MM.1S (cell line): ENCODE data around the gene PTCHD4.

Source experiments
- DNase-seq: peaks from one replicate; pipeline ENCODE4 v3.0.0-alpha.2; 2015
- H2AFZ ChIP-seq: fragments of 300-600 bp; sonication (generic); 2 replicates; pipeline ENCODE4 v1.6.0; 2016; ENCODE audit warnings: antibody characterized with exemption, low read length
- H3F3A ChIP-seq: fragments of 300-600 bp; sonication (generic); 2 replicates; pipeline ENCODE4 v1.6.1; 2016; ENCODE audit warnings: mild to moderate bottlenecking, antibody characterized with exemption, low read length, moderate library complexity, mixed read lengths; ENCODE audit not compliant: insufficient read depth
- H3K27ac ChIP-seq: fragments of 300-600 bp; sonication (generic); 2 replicates; pipeline ENCODE4 v1.5.1; 2016; ENCODE audit warnings: mild to moderate bottlenecking, low read length
- H3K27me3 ChIP-seq: fragments of 300-600 bp; sonication (generic); replicated peaks from 2 replicates; pipeline ENCODE4 v1.6.0; 2016; ENCODE audit warnings: low read length; ENCODE audit not compliant: insufficient read depth
- H3K36me3 ChIP-seq: fragments of 300-600 bp; sonication (generic); replicated peaks from 2 replicates; pipeline ENCODE4 v1.6.1; 2016; ENCODE audit warnings: mild to moderate bottlenecking, low read length, mixed read lengths; ENCODE audit not compliant: insufficient read depth
- H3K4me1 ChIP-seq: fragments of 300-600 bp; sonication (generic); 2 replicates; pipeline ENCODE4 v1.6.1; 2016; ENCODE audit warnings: low read length, mixed read lengths
- H3K4me2 ChIP-seq: fragments of 300-600 bp; sonication (generic); 2 replicates; pipeline ENCODE4 v1.6.0; 2016; ENCODE audit warnings: low read depth, low read length
- H3K4me3 ChIP-seq: fragments of 300-600 bp; sonication (generic); 2 replicates; pipeline ENCODE4 v1.5.1; 2016; ENCODE audit warnings: low read length, mixed read lengths
- H3K79me2 ChIP-seq: fragments of 300-600 bp; sonication (generic); 2 replicates; pipeline ENCODE4 v1.6.1; 2016; ENCODE audit warnings: mixed run types, low read length, mixed read lengths
- H3K9ac ChIP-seq: fragments of 300-600 bp; sonication (generic); 2 replicates; pipeline ENCODE4 v1.6.1; 2016; ENCODE audit warnings: low read length, mixed read lengths
- H3K9me2 ChIP-seq: fragments of 300-600 bp; sonication (generic); replicated peaks from 2 replicates; pipeline ENCODE4 v1.6.1; 2016; ENCODE audit warnings: mild to moderate bottlenecking, low read length, mixed read lengths; ENCODE audit not compliant: insufficient read depth
- H3K9me3 ChIP-seq: fragments of 300-600 bp; sonication (generic); replicated peaks from 2 replicates; pipeline ENCODE4 v1.6.1; 2016; ENCODE audit warnings: mild to moderate bottlenecking, low read length, mixed read lengths; ENCODE audit not compliant: insufficient read depth
- H4K20me1 ChIP-seq: fragments of 300-600 bp; sonication (generic); 2 replicates; pipeline ENCODE4 v1.6.1; 2016; ENCODE audit warnings: mild to moderate bottlenecking, low read length, moderate library complexity, mixed read lengths; ENCODE audit not compliant: insufficient read depth
- CTCF ChIP-seq: fragments of 300-600 bp; sonication (generic); IDR thresholded peaks from 2 replicates; pipeline ENCODE4 v1.5.1; 2016; ENCODE audit warnings: antibody characterized with exemption, low read length, mixed read lengths
- EZH2 ChIP-seq: fragments of 300-600 bp; sonication (generic); optimal IDR thresholded peaks from 2 replicates; pipeline ENCODE3; 2017; ENCODE audit warnings: low read depth, mild to moderate bottlenecking, antibody characterized with exemption, low read length, mixed read lengths
- EZH2phosphoT487 ChIP-seq: fragments of 300-600 bp; sonication (generic); IDR thresholded peaks from 2 replicates; pipeline ENCODE4 v1.6.1; 2018; ENCODE audit warnings: antibody characterized with exemption, low read length

Gene PTCHD4

GRCh38 chr6:48111143-48111506, at the start of gene PTCHD4:
Gene PTCHD4, minus strand, starts transcription at chr6:48111197. Its CDS starts 42,240 bp downstream, at chr6:48068957.
- Histone ChIP-seq H3K4me2 (no peak within 1 kb of the TSS), H4K20me1 (no peaks in the 10 kb centered on the region), H2AFZ (no peak within 1 kb of the TSS), H3K9ac (no peak within 1 kb of the TSS), H3K27ac (no peak within 1 kb of the TSS), H3K9me2 (no peaks in the 10 kb centered on the region), H3K4me3 (no peak within 1 kb of the TSS), H3K79me2 (no peaks in the 10 kb centered on the region), H3K27me3 (no peaks in the 10 kb centered on the region), H3F3A (no peaks in the 10 kb centered on the region), H3K36me3 (no peaks in the 10 kb centered on the region), H3K4me1 (no peaks in the 10 kb centered on the region), H3K9me3 (no peaks in the 10 kb centered on the region)
- no peak for DNase-seq
- no peak for TF ChIP-seq CTCF
- no peak for TF ChIP-seq EZH2
- no peak for TF ChIP-seq EZH2phosphoT487

DNA sequence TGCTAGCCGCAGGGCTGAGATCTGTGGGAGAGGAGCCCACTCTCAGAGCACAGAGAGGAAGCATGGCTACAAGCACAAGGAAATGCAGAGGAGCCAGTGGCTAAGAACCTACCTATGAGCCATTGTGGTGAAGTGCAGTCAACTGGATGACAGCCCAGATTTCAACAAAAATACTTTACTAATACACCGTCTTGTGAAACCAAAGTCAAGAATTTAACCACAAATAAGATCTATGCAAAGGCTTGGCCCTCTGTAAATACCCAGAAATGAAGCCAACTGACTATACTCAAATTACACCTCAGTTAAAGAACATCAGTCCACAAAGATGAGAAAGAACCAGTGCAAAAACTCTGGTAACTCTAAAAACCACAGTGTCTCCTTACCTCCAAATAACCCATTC, 40.1 kb upstream of the PTCHD4 start:
- Histone ChIP-seq H3K27me3 (no peaks in the 10 kb centered on the region), H3K9me3 (no peaks in the 10 kb centered on the region), H3K4me1 (no peaks in the 10 kb centered on the region), H3K9me2 (no peaks in the 10 kb centered on the region), H3K9ac (no peak overlapping the region), H3K4me2 (no peak overlapping the region), H3K36me3 (no peaks in the 10 kb centered on the region), H3K4me3 (no peak overlapping the region), H4K20me1 (no peaks in the 10 kb centered on the region), H3F3A (no peaks in the 10 kb centered on the region), H2AFZ (no peak overlapping the region), H3K27ac (no peak overlapping the region), H3K79me2 (no peaks in the 10 kb centered on the region)
- no peak for TF ChIP-seq EZH2phosphoT487
- DNase-seq, result no peak

- no peak overlapping the region for H3K27ac ChIP-seq
- no peak overlapping the region for H3K4me2 ChIP-seq
- H3K9ac ChIP-seq, result no peak overlapping the region
Observed at GRCh38 chr6:48150701-48151100, 39.7 kb upstream of the PTCHD4 start.

More at GRCh38 chr6:48150701-48151100, 39.7 kb upstream of the PTCHD4 start:
- H3K27me3 ChIP-seq, result no peaks in the 10 kb centered on the region
- no peak overlapping the region for H2AFZ ChIP-seq
- no peaks in the 10 kb centered on the region for H3K4me1 ChIP-seq
- H3K36me3 ChIP-seq, result no peaks in the 10 kb centered on the region
- no peak overlapping the region for H3K4me3 ChIP-seq
- no peaks in the 10 kb centered on the region for H4K20me1 ChIP-seq
- H3K9me2 ChIP-seq, result no peaks in the 10 kb centered on the region
- no peaks in the 10 kb centered on the region for H3F3A ChIP-seq
- H3K9me3 ChIP-seq, result no peaks in the 10 kb centered on the region
- no peaks in the 10 kb centered on the region for H3K79me2 ChIP-seq
- no peak for TF ChIP-seq CTCF
- no peak for TF ChIP-seq EZH2phosphoT487
- no peak for TF ChIP-seq EZH2
- no peak for DNase-seq
